B cell (primary cell): Measurements from ENCODE around the gene PFKM.

Source experiments
- EZH2 ChIP-seq: IDR thresholded peaks from 2 replicates; pipeline ENCODE4 v1.6.1; 2012; ENCODE audit warnings: borderline replicate concordance, low read depth, mild to moderate bottlenecking, moderate library complexity, low read length; ENCODE audit not compliant: insufficient read depth, poor library complexity, severe bottlenecking
- TF ChIP-seq, protein P1 (sequence below): fragments of 200-600 bp; IDR thresholded peaks from one replicate; pipeline ENCODE4 v1.8.0; 2022; ENCODE audit warnings: antibody characterized with exemption, mild to moderate bottlenecking

DNA sequence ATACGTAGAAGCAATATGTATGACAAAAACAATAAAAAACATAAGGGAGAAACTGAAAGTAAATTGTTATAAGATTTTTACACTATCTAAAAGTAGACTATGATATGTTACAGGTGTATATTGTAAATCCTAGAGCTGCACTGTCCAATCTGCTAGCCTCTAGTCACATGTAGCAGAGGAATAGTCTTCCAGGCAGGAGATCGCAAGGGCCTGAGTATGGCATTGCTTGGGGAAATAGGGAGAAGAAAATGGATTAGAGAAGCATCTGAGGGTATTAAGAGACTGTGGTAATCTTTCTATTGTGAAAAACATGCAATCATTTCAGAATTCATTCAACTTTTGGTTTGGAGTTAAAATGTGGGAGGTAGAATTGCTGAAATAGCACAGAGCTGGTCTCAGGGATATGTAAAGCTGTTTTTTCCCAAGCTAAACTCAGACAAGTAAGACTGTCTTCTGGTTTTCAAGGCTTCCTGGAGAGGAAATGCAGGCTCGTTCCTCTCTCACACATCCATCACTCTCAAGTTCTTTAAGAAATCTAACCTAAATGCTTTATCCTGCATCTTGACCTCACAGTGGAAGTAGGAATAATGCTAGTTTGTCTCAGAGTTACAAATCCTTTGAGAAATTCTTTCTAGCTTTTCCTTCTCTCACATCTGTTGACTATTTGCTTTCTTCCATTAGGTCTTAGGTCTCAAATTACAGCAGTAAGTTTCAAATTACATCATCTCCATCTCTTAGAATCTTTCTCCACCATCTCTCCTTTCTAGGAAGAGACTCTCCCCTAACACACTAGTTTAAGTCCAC is 56.7 kb downstream of the PFKM start:
- TF ChIP-seq EZH2: no peak
- TF ChIP-seq, protein P1, sequence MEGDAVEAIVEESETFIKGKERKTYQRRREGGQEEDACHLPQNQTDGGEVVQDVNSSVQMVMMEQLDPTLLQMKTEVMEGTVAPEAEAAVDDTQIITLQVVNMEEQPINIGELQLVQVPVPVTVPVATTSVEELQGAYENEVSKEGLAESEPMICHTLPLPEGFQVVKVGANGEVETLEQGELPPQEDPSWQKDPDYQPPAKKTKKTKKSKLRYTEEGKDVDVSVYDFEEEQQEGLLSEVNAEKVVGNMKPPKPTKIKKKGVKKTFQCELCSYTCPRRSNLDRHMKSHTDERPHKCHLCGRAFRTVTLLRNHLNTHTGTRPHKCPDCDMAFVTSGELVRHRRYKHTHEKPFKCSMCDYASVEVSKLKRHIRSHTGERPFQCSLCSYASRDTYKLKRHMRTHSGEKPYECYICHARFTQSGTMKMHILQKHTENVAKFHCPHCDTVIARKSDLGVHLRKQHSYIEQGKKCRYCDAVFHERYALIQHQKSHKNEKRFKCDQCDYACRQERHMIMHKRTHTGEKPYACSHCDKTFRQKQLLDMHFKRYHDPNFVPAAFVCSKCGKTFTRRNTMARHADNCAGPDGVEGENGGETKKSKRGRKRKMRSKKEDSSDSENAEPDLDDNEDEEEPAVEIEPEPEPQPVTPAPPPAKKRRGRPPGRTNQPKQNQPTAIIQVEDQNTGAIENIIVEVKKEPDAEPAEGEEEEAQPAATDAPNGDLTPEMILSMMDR: no peak
